Smooth muscle cell (in vitro differentiated cells): Measurements from ENCODE around the gene CCDC159. TPM values are rescaled to one million over a fixed set of nuclear protein-coding genes. Genes with fewer than 3 reads are reported as not detected.
"Not testable (repeated sequence)": the region's sequence is repeated elsewhere in the genome, so short reads cannot be mapped to it uniquely, and the experiment has no call there.

Experiments used
- DNase-seq: peaks from one replicate; lab custom pipeline; 2025; ENCODE audit not compliant: unreplicated experiment; lab: John Stamatoyannopoulos, UW
- H2AFZ ChIP-seq: fragments of 200-600 bp; sonication (generic); 2 replicates; pipeline ENCODE4 v1.6.0; 2016; ENCODE audit warnings: antibody characterized with exemption, low read depth, mild to moderate bottlenecking
- H3F3A ChIP-seq: fragments of 200-600 bp; sonication (generic); 2 replicates; pipeline ENCODE4 v1.6.0; 2017; ENCODE audit warnings: antibody characterized with exemption, low read depth
- H3K27ac ChIP-seq: fragments of 200-600 bp; sonication (generic); 2 replicates; pipeline ENCODE4 v1.5.1; 2016; ENCODE audit warnings: low read depth, mild to moderate bottlenecking
- H3K27me3 ChIP-seq: fragments of 200-600 bp; sonication (generic); 2 replicates; pipeline ENCODE4 v1.6.1; 2016; ENCODE audit warnings: low read depth, mild to moderate bottlenecking
- H3K36me3 ChIP-seq: fragments of 200-600 bp; sonication (generic); 2 replicates; pipeline ENCODE4 v1.5.1; 2016; ENCODE audit warnings: low read depth
- H3K4me1 ChIP-seq: fragments of 200-600 bp; sonication (generic); 2 replicates; pipeline ENCODE4 v1.5.1; 2016; ENCODE audit warnings: low read depth
- H3K4me2 ChIP-seq: fragments of 200-600 bp; sonication (generic); 2 replicates; pipeline ENCODE4 v1.6.0; 2016; ENCODE audit warnings: mild to moderate bottlenecking
- H3K4me3 ChIP-seq: fragments of 200-600 bp; sonication (generic); 2 replicates; pipeline ENCODE4 v1.5.1; 2016; ENCODE audit warnings: mild to moderate bottlenecking
- H3K79me2 ChIP-seq: fragments of 200-600 bp; sonication (generic); 2 replicates; pipeline ENCODE4 v1.6.0; 2016; ENCODE audit warnings: low read depth, mild to moderate bottlenecking
- H3K9ac ChIP-seq: fragments of 200-600 bp; sonication (generic); 2 replicates; pipeline ENCODE4 v1.6.0; 2016; ENCODE audit warnings: low read depth
- H3K9me3 ChIP-seq: fragments of 200-600 bp; sonication (generic); replicated peaks from 2 replicates; pipeline ENCODE4 v1.5.1; 2016; ENCODE audit warnings: low read depth
- H4K20me1 ChIP-seq: fragments of 200-600 bp; sonication (generic); 2 replicates; pipeline ENCODE4 v1.6.0; 2016; ENCODE audit warnings: low read depth
- CTCF ChIP-seq: fragments of 200-600 bp; sonication (generic); IDR thresholded peaks from 2 replicates; pipeline ENCODE4 v1.5.1; 2017; ENCODE audit warnings: borderline replicate concordance, mild to moderate bottlenecking, antibody characterized with exemption; ENCODE audit not compliant: insufficient read depth, poor library complexity, severe bottlenecking
- WGBS: methylation state at CpG from one replicate; pipeline ENCODE4 v1.1.7; 2016; ENCODE audit warnings: low lambda C conversion rate; 5-methylcytosine and 5-hydroxymethylcytosine counted together
- polyA plus RNA-seq: library from polyadenylated mRNA; unstranded; fragments of >200 nt; fragmentation: Nextera tagmentation; extraction: Ambion mirVana; gene quantifications from 2 replicates; pipeline ENCODE4 v1.2.1, GENCODE V29; 2016
- total RNA-seq: library from RNA; depleted of rRNA; stranded (reverse); fragments of >200 nt; gene quantifications from 2 replicates; pipeline ENCODE4 v1.2.3, GENCODE V29; 2014

Gene CCDC159
- total and polyA plus RNA-seq, 2 experiments from 2014 or later, result 9.8 to 29.4 TPM

- Histone ChIP-seq H3K79me2 (no peaks in the 10 kb centered on the region), H4K20me1 (no peaks in the 10 kb centered on the region), H3K27ac (no peak overlapping the region), H3K9ac (no peak overlapping the region), H3F3A (no peaks in the 10 kb centered on the region), H2AFZ (no peak overlapping the region), H3K27me3 (no peaks in the 10 kb centered on the region), H3K4me3 (no peak overlapping the region), H3K4me2 (no peak overlapping the region), H3K36me3 (no peaks in the 10 kb centered on the region), H3K9me3 (no peaks in the 10 kb centered on the region), H3K4me1 (no peaks in the 10 kb centered on the region)
- DNase-seq, result no peak
- WGBS, result 96% methylated on average over 5 of the region's 5 CpGs
- no peak for TF ChIP-seq CTCF
These were observed 41.4 kb upstream of the CCDC159 start for GRCh38 chr19:11304936-11305335.

GRCh38 chr19:11306337-11306736 is 40.0 kb upstream of the CCDC159 start:
- Histone ChIP-seq H3K27me3 (no peaks in the 10 kb centered on the region), H3K27ac (no peak overlapping the region), H3K4me3 (no peak overlapping the region), H3K4me2 (no peak overlapping the region), H3K36me3 (no peaks in the 10 kb centered on the region), H3F3A (no peaks in the 10 kb centered on the region), H3K9me3 (no peaks in the 10 kb centered on the region), H3K79me2 (no peaks in the 10 kb centered on the region), H4K20me1 (no peaks in the 10 kb centered on the region), H2AFZ (no peak overlapping the region), H3K9ac (no peak overlapping the region), H3K4me1 (no peaks in the 10 kb centered on the region)
- no peak for DNase-seq
- 89% methylated on average over 9 of the region's 9 CpGs for WGBS
- no peak for TF ChIP-seq CTCF

GRCh38 chr19:11320278-11320995 is 25.9 kb upstream of the CCDC159 start:
- not testable (repeated sequence) for H2AFZ ChIP-seq, H3K9me3 ChIP-seq, H3K4me2 ChIP-seq, H3K4me3 ChIP-seq, H3K4me1 ChIP-seq, H3K27me3 ChIP-seq, H3K9ac ChIP-seq, H3F3A ChIP-seq, H3K79me2 ChIP-seq, H3K36me3 ChIP-seq, H4K20me1 ChIP-seq, H3K27ac ChIP-seq, DNase-seq
- 98% methylated on average over 9 of the region's 9 CpGs for WGBS

GRCh38 chr19:11321191-11322126 is 24.9 kb upstream of the CCDC159 start:
- Histone ChIP-seq H3K9me3 (no peaks in the 10 kb centered on the region), H3K4me3 (no peak overlapping the region), H3K27me3 (no peaks in the 10 kb centered on the region), H3K79me2 (no peaks in the 10 kb centered on the region), H3K4me2 (no peak overlapping the region), H3K27ac (no peak overlapping the region), H2AFZ (no peak overlapping the region), H3K4me1 (no peaks in the 10 kb centered on the region), H4K20me1 (no peaks in the 10 kb centered on the region), H3K9ac (no peak overlapping the region), H3F3A (peaks cover 7% of the 10 kb centered on the region), H3K36me3 (no peaks in the 10 kb centered on the region)
- no peak for TF ChIP-seq CTCF
- DNase-seq, result no peak
- WGBS, result 93% methylated on average over 14 of the region's 14 CpGs
